HCT116 (cell line): ENCODE results near the gene DPF1. TPM values are rescaled to one million over a fixed set of nuclear protein-coding genes. Genes with fewer than 3 reads are reported as not detected.
A peak's percentile ranks its signal among the peaks of the same experiment; 100 is the strongest.

Source experiments
- ATAC-seq: fragments of 200-7000 bp; cut with Tn5 transposase; 2 replicates; pipeline ENCODE4 v1.9.1; 2020; ENCODE audit warnings: mild to moderate bottlenecking, moderate library complexity
- BruUV-seq: library from RNA; stranded (reverse); fragments of 400-500 nt; replicated peaks from 2 replicates; lab custom pipeline; 2021; lab: Mats Ljungman, UMichigan
- CTCF ChIA-PET: fragments of 300-600 bp; sonication (Branson Sonifier 250); formaldehyde crosslinking; loops from one replicate; lab custom pipeline; 2021; ENCODE audit warnings: antibody characterized with exemption; lab: Charles Lee
- POLR2A ChIA-PET: fragments of 300-600, 350-600 bp; sonication (Branson Sonifier 250); formaldehyde crosslinking; loops from one replicate; lab custom pipeline; 2021; ENCODE audit warnings: antibody characterized with exemption; lab: Charles Lee
- RAD21 ChIA-PET, 2 experiments: fragments of 300-600 bp; sonication (Branson Sonifier 250); formaldehyde crosslinking; loops; one replicate each; lab custom pipeline; 2023; ENCODE audit warnings: low total read pairs in 2 of 2; ENCODE audit not compliant: uncharacterized antibody in 2 of 2, unreplicated experiment in 2 of 2, low non-redundant PET in 1 of 2; lab: Charles Lee
- DNase-seq: peaks from one replicate; pipeline ENCODE4 v3.0.0-alpha.2; 2010; ENCODE audit warnings: low read depth, low spot score
- H2AFZ ChIP-seq: fragments of 200-600 bp; shearing (Covaris generic), sonication (generic); 2 replicates; pipeline ENCODE4 v1.6.1; 2017; ENCODE audit warnings: low read depth, mixed run types, mixed read lengths, antibody characterized with exemption, low read length; ENCODE audit not compliant: poor library complexity, severe bottlenecking
- H3K27ac ChIP-seq: 2 replicates; pipeline ENCODE4 v1.5.1; 2012; ENCODE audit warnings: low read depth, low read length
- H3K27me3 ChIP-seq: fragments of 200-600 bp; sonication (generic); 2 replicates; pipeline ENCODE4 v1.6.1; 2016; ENCODE audit warnings: mixed run types, low read length, mixed read lengths; ENCODE audit not compliant: insufficient read depth
- H3K36me3 ChIP-seq, 2 experiments: fragments of 200-500 bp in 1 of 2; fragments of 200-600 bp in 1 of 2; sonication (Bioruptor generic) in 1 of 2; sonication (generic) in 1 of 2; 2 replicates each; pipeline versions ENCODE4 v1.5.1 to v1.6.1; 2014 to 2016; ENCODE audit warnings: low read length in 2 of 2, inconsistent platforms in 1 of 2, mixed read lengths in 1 of 2, mixed run types in 1 of 2; ENCODE audit not compliant: insufficient read depth in 2 of 2, control insufficient read depth in 1 of 2
- H3K4me1 ChIP-seq, 2 experiments: fragments of 200-600 bp in 1 of 2; sonication (generic) in 1 of 2; 2 replicates each; pipeline versions ENCODE4 v1.5.1 to v1.6.1; 2012 to 2017; ENCODE audit warnings: low read length in 2 of 2, inconsistent platforms in 1 of 2, mild to moderate bottlenecking in 1 of 2, mixed read lengths in 1 of 2, mixed run types in 1 of 2, moderate library complexity in 1 of 2; ENCODE audit not compliant: insufficient read depth in 2 of 2, control insufficient read depth in 1 of 2
- H3K4me2 ChIP-seq: fragments of 200-600 bp; sonication (generic); 2 replicates; pipeline ENCODE4 v1.6.1; 2017; ENCODE audit warnings: mixed run types, low read length, mixed read lengths
- H3K4me3 ChIP-seq, 2 experiments: fragments of 200-600 bp in 1 of 2; sonication (generic) in 1 of 2; replicated peaks in 1 of 2; 2 replicates each; pipeline ENCODE4 v1.5.1; 2011 to 2016; ENCODE audit warnings: low read length in 2 of 2, control low read depth in 1 of 2, low read depth in 1 of 2, mild to moderate bottlenecking in 1 of 2, mixed read lengths in 1 of 2, mixed run types in 1 of 2
- H3K79me2 ChIP-seq: fragments of 200-600 bp; sonication (generic); 2 replicates; pipeline ENCODE4 v1.6.1; 2017; ENCODE audit warnings: mild to moderate bottlenecking, mixed run types, low read length, moderate library complexity, mixed read lengths; ENCODE audit not compliant: insufficient read depth
- H3K9ac ChIP-seq: fragments of 200-600 bp; sonication (generic); 2 replicates; pipeline ENCODE4 v1.6.1; 2016; ENCODE audit warnings: low read length, mixed read lengths
- H3K9me2 ChIP-seq: fragments of 200-600 bp; sonication (generic), shearing (Covaris generic); 2 replicates; pipeline ENCODE4 v1.6.1; 2017; ENCODE audit warnings: mixed run types, mild to moderate bottlenecking, moderate library complexity; ENCODE audit not compliant: insufficient read depth
- H3K9me3 ChIP-seq, 2 experiments: fragments of 200-500 bp in 1 of 2; fragments of 200-600 bp in 1 of 2; sonication (Bioruptor generic) in 1 of 2; sonication (generic) in 1 of 2; 2 replicates each; pipeline ENCODE4 v1.6.1; 2014 to 2017; ENCODE audit warnings: low read length in 2 of 2, mixed read lengths in 2 of 2, inconsistent platforms in 1 of 2, low read depth in 1 of 2, mild to moderate bottlenecking in 1 of 2, mixed run types in 1 of 2, moderate library complexity in 1 of 2; ENCODE audit not compliant: control insufficient read depth in 1 of 2, insufficient read depth in 1 of 2
- H4K20me1 ChIP-seq: fragments of 200-600 bp; sonication (generic), shearing (Covaris generic); 2 replicates; pipeline ENCODE4 v1.6.1; 2017; ENCODE audit warnings: mixed run types, mild to moderate bottlenecking, moderate library complexity; ENCODE audit not compliant: insufficient read depth
- CBX3 ChIP-seq: IDR thresholded peaks from 2 replicates; pipeline ENCODE4 v1.6.1; 2012; ENCODE audit warnings: low read depth
- CEBPB ChIP-seq: IDR thresholded peaks from 2 replicates; pipeline ENCODE4 v1.6.1; 2012; ENCODE audit warnings: low read depth
- EGR1 ChIP-seq: IDR thresholded peaks from 2 replicates; pipeline ENCODE4 v1.6.1; 2012; ENCODE audit warnings: low read depth
- ELF1 ChIP-seq: IDR thresholded peaks from 2 replicates; pipeline ENCODE4 v1.6.1; 2012; ENCODE audit warnings: low read depth, borderline replicate concordance
- EZH2 ChIP-seq: fragments of 200-600 bp; sonication (generic); IDR thresholded peaks from 2 replicates; pipeline ENCODE4 v1.6.1; 2017; ENCODE audit warnings: antibody characterized with exemption, mixed run types
- POLR2AphosphoS5 ChIP-seq: IDR thresholded peaks from 2 replicates; pipeline ENCODE4 v1.6.1; 2011; ENCODE audit warnings: mild to moderate bottlenecking, low read depth, low read length, moderate library complexity
- SIN3A ChIP-seq: IDR thresholded peaks from 2 replicates; pipeline ENCODE4 v1.6.1; 2012; ENCODE audit warnings: low read depth
- SRF ChIP-seq: IDR thresholded peaks from 2 replicates; pipeline ENCODE4 v1.6.1; 2012; ENCODE audit warnings: low read depth
- TCF7L2 ChIP-seq: IDR thresholded peaks from 2 replicates; pipeline ENCODE4 v1.7.0; 2011; ENCODE audit warnings: borderline replicate concordance, inconsistent platforms; ENCODE audit not compliant: insufficient read depth, insufficient read length; ENCODE audit errors: extremely low read depth
- YY1 ChIP-seq: IDR thresholded peaks from 2 replicates; pipeline ENCODE4 v1.6.1; 2011; ENCODE audit warnings: low read length, low read depth, moderate library complexity, mild to moderate bottlenecking; ENCODE audit not compliant: insufficient replicate concordance; ENCODE audit errors: extremely low read depth
- ZNF274 ChIP-seq: fragments of 200-500 bp; sonication (Bioruptor generic); IDR thresholded peaks from 2 replicates; pipeline ENCODE4 v1.6.1; 2014; ENCODE audit warnings: mild to moderate bottlenecking, low read depth, low read length, inconsistent platforms
- intact Hi-C: fragments of 100-400 bp; cut with micrococcal nuclease; formaldehyde crosslinking; loops from 2 replicates; pipeline ENCODE4 v1.10.0; 2022
- total RNA-seq: library from RNA; stranded (reverse); gene quantifications from one replicate; pipeline ENCODE4 v1.2.1, GENCODE V29; 2021; ENCODE audit not compliant: unreplicated experiment
- TF ChIP-seq, protein P1 (sequence below): IDR thresholded peaks from 2 replicates; pipeline ENCODE4 v1.6.1; 2012
- TF ChIP-seq, protein P2 (sequence below): IDR thresholded peaks from 2 replicates; pipeline ENCODE4 v1.6.1; 2011; ENCODE audit warnings: mild to moderate bottlenecking, low read length, moderate library complexity; ENCODE audit not compliant: insufficient replicate concordance; ENCODE audit errors: extremely low read depth
- TF ChIP-seq, protein P3 (sequence below): IDR thresholded peaks from 2 replicates; pipeline ENCODE4 v1.6.1; 2012

Gene DPF1
- total RNA-seq, 1 experiment from 2014 or later: 9.7 TPM

DNA sequence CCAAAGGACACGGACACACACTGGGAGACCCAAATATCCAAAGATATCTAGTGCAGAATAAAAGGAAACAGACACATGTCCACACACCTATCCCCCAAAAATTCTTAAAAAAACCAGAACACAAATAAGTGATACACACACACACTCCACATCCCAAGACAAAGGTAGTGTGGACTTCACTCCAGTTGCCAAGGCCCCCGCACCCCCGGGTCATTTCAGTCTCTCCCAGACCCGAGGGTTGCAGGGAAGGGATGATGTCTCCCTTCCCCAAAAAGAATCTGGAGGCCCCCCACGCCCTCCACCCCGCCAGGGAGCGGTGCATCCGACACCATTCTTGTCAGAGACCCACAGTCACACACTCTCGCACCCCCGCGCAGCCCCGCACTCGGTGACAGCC lies 407 bp downstream of the DPF1 start:
- H3K9me3 ChIP-seq: no peaks in the 10 kb centered on the region
- H3K36me3 ChIP-seq: no peaks in the 10 kb centered on the region
- peak overlapping the region; percentile 61 for H3K9ac ChIP-seq
- POLR2A ChIA-PET: no interaction called here
- intact Hi-C loops: loop anchor here (1.0 kb wide), 1 partner anchor 321 kb away; no protein-coding TSS in a partner anchor
- H3K27ac ChIP-seq: no peak overlapping the region
- BruUV-seq: no TSS peak
- H3K4me1 ChIP-seq: peaks cover 7 to 38% of the 10 kb centered on the region in 2 experiments; a peak in 3 of 4 replicates
- DNase-seq: no peak
- H4K20me1 ChIP-seq: no peaks in the 10 kb centered on the region
- TF ChIP-seq CEBPB (no peak), SIN3A (no peak), ZNF274 (no peak), SRF (no peak), YY1 (no peak), EZH2 (no peak), EGR1 (no peak), CBX3 (no peak), TCF7L2 (no peak), POLR2AphosphoS5 (no peak), ELF1 (no peak)
- TF ChIP-seq, protein P1, sequence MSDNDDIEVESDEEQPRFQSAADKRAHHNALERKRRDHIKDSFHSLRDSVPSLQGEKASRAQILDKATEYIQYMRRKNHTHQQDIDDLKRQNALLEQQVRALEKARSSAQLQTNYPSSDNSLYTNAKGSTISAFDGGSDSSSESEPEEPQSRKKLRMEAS: no peak
- TF ChIP-seq, protein P2, sequence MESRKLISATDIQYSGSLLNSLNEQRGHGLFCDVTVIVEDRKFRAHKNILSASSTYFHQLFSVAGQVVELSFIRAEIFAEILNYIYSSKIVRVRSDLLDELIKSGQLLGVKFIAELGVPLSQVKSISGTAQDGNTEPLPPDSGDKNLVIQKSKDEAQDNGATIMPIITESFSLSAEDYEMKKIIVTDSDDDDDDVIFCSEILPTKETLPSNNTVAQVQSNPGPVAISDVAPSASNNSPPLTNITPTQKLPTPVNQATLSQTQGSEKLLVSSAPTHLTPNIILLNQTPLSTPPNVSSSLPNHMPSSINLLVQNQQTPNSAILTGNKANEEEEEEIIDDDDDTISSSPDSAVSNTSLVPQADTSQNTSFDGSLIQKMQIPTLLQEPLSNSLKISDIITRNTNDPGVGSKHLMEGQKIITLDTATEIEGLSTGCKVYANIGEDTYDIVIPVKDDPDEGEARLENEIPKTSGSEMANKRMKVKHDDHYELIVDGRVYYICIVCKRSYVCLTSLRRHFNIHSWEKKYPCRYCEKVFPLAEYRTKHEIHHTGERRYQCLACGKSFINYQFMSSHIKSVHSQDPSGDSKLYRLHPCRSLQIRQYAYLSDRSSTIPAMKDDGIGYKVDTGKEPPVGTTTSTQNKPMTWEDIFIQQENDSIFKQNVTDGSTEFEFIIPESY: no peak
- TF ChIP-seq, protein P3, sequence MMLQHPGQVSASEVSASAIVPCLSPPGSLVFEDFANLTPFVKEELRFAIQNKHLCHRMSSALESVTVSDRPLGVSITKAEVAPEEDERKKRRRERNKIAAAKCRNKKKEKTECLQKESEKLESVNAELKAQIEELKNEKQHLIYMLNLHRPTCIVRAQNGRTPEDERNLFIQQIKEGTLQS: no peak
- TF ChIP-seq, all 23 proteins: peak for 0
- ChIA-PET RAD21 (no interaction called here), CTCF (no interaction called here)
- Histone ChIP-seq H3K27me3 (no peaks in the 10 kb centered on the region), H3K79me2 (no peaks in the 10 kb centered on the region), H2AFZ (peak overlapping the region; percentile 45), H3K4me3 (peak overlapping the region; percentile 60 to 62), H3K4me2 (peak overlapping the region; percentile 87), H3K9me2 (no peaks in the 10 kb centered on the region)
- no peak for ATAC-seq
